K562 (cell line): ENCODE results near the gene ANKRD11. TPM values are rescaled to one million over a fixed set of nuclear protein-coding genes. Genes with fewer than 3 reads are reported as not detected.

Experiments
- ATAC-seq: fragments of 200-7000 bp; cut with Tn5 transposase; 3 replicates; pipeline ENCODE4 v1.9.1; 2020; ENCODE audit warnings: moderate library complexity
- BruUV-seq: library from RNA; stranded (reverse); fragments of 400-500 nt; replicated peaks from 2 replicates; lab custom pipeline; 2021; lab: Mats Ljungman, UMichigan
- CTCF ChIA-PET: fragments of 300-600 bp; formaldehyde crosslinking; extraction: SDS; loops from one replicate; lab custom pipeline; 2021; ENCODE audit warnings: low intra/inter-chr PET ratio; lab: Yijun Ruan, JAX
- POLR2A ChIA-PET: fragments of 300-600, 350-650 bp; sonication (Branson Sonifier 250); formaldehyde crosslinking; extraction: SDS; loops from one replicate; lab custom pipeline; 2021; ENCODE audit warnings: antibody characterized with exemption, inconsistent platforms; lab: Yijun Ruan, JAX
- DNase-seq, 4 experiments: peaks; one replicate each; pipeline versions ENCODE4 v3.0.0 to v3.0.0-alpha.2; 2011 to 2018; ENCODE audit warnings: low spot score in 3 of 4, mixed read lengths in 3 of 4; ENCODE audit errors: extremely low read depth in 1 of 4
- FAIRE-seq: peaks from 2 replicates; lab custom pipeline; 2011; peaks lifted over from hg19 to GRCh38; lab: Jason Lieb, UNC
- H2AFZ ChIP-seq: 2 replicates; pipeline ENCODE4 v1.6.0; 2011; ENCODE audit warnings: low read depth, low read length, control low read depth, inconsistent platforms
- H3K27ac ChIP-seq: fragments of 200-600 bp; 3 replicates; pipeline ENCODE4 v1.8.0; 2011; ENCODE audit warnings: low read depth, mild to moderate bottlenecking, control low read depth, inconsistent platforms, low read length, moderate library complexity, mixed read lengths; ENCODE audit errors: extremely low read depth
- H3K27me3 ChIP-seq, 2 experiments: fragments of 300-600 bp in 1 of 2; 2 replicates in 1 of 2; 3 replicates in 1 of 2; pipeline versions ENCODE4 v1.6.0 to v1.8.0; 2011; ENCODE audit warnings: inconsistent platforms in 2 of 2, low read length in 2 of 2, mild to moderate bottlenecking in 1 of 2, mixed read lengths in 1 of 2, moderate library complexity in 1 of 2; ENCODE audit not compliant: control insufficient read depth in 2 of 2, insufficient read depth in 2 of 2
- H3K36me3 ChIP-seq: fragments of 300-600 bp; 3 replicates; pipeline ENCODE4 v1.8.0; 2011; ENCODE audit warnings: mild to moderate bottlenecking, low read length, inconsistent platforms; ENCODE audit not compliant: control insufficient read depth, insufficient read depth
- H3K4me1 ChIP-seq, 2 experiments: fragments of 200-600 bp in 1 of 2; replicated peaks in 1 of 2; 2 replicates in 1 of 2; 3 replicates in 1 of 2; pipeline versions ENCODE4 v1.5.1 to v1.8.0; 2011; ENCODE audit warnings: inconsistent platforms in 2 of 2, low read length in 2 of 2, mild to moderate bottlenecking in 1 of 2, mixed read lengths in 1 of 2, moderate library complexity in 1 of 2; ENCODE audit not compliant: control insufficient read depth in 2 of 2, insufficient read depth in 2 of 2
- H3K4me2 ChIP-seq: 2 replicates; pipeline ENCODE4 v1.6.1; 2011; ENCODE audit warnings: low read length, control low read depth, inconsistent platforms, mixed read lengths; ENCODE audit not compliant: insufficient read depth
- H3K4me3 ChIP-seq: fragments of 200-600 bp; sonication (generic), shearing (Covaris generic); 2 replicates; pipeline ENCODE4 v1.5.1; 2016; ENCODE audit warnings: control low read depth, inconsistent platforms
- H3K79me2 ChIP-seq: fragments of 200-600 bp; 3 replicates; pipeline ENCODE4 v1.8.0; 2011; ENCODE audit warnings: low read length, inconsistent platforms; ENCODE audit not compliant: control insufficient read depth, insufficient read depth
- H3K9ac ChIP-seq, 2 experiments: 2 replicates each; pipeline versions ENCODE4 v1.6.0 to v1.6.1; 2011; ENCODE audit warnings: low read depth in 2 of 2, low read length in 2 of 2, control low read depth in 1 of 2, inconsistent platforms in 1 of 2, mild to moderate bottlenecking in 1 of 2, mixed read lengths in 1 of 2; ENCODE audit not compliant: insufficient read depth in 1 of 2
- H3K9me1 ChIP-seq: one replicate; pipeline ENCODE4 v1.6.0; 2011; ENCODE audit warnings: inconsistent platforms, mild to moderate bottlenecking, low read length, moderate library complexity; ENCODE audit not compliant: control insufficient read depth, insufficient read depth
- H3K9me3 ChIP-seq: replicated peaks from 2 replicates; pipeline ENCODE4 v1.5.1; 2011; ENCODE audit warnings: low read depth, low read length, inconsistent platforms; ENCODE audit not compliant: control insufficient read depth, insufficient read depth
- H4K20me1 ChIP-seq: replicated peaks from 2 replicates; pipeline ENCODE4 v1.6.1; 2011; ENCODE audit warnings: low read length, inconsistent platforms, mixed read lengths; ENCODE audit not compliant: control insufficient read depth, insufficient read depth
- CTCF ChIP-seq, 3 experiments: IDR thresholded peaks in 2 of 3; conservative IDR thresholded peaks in 1 of 3; 2 replicates each; pipeline ENCODE4 v1.5.1; 2011 to 2012; ENCODE audit warnings: low read length in 3 of 3, mild to moderate bottlenecking in 3 of 3, control low read depth in 2 of 3, improper control_type of control experiment in 1 of 3, inconsistent platforms in 1 of 3, low read depth in 1 of 3, mixed read lengths in 1 of 3, moderate library complexity in 1 of 3; ENCODE audit not compliant: insufficient read depth in 2 of 3
- DLX4 ChIP-seq: fragments of 250-450 bp; sonication (Bioruptor Pico); IDR thresholded peaks from 2 replicates; pipeline ENCODE4 v1.6.1; 2021; ENCODE audit warnings: mild to moderate bottlenecking
- EGR1 ChIP-seq: fragments of 450-650 bp; conservative IDR thresholded peaks from 2 replicates; pipeline ENCODE4 v1.6.1; 2017; ENCODE audit warnings: mild to moderate bottlenecking
- MTA3 ChIP-seq: fragments of 450-650 bp; formaldehyde crosslinking; IDR thresholded peaks from 2 replicates; pipeline ENCODE4 v1.6.1; 2017; ENCODE audit warnings: mild to moderate bottlenecking, borderline replicate concordance
- MXD1 ChIP-seq: fragments of 250-450 bp; sonication (Bioruptor Pico); IDR thresholded peaks from 2 replicates; pipeline ENCODE4 v1.8.0; 2021; ENCODE audit warnings: borderline replicate concordance, mild to moderate bottlenecking, moderate library complexity; ENCODE audit not compliant: poor library complexity, severe bottlenecking
- NFIC ChIP-seq: fragments of 450-650 bp; IDR thresholded peaks from 2 replicates; pipeline ENCODE4 v1.6.1; 2017; ENCODE audit warnings: mild to moderate bottlenecking, inconsistent platforms
- NFXL1 ChIP-seq: fragments of 450-650 bp; formaldehyde crosslinking; IDR thresholded peaks from 2 replicates; pipeline ENCODE4 v1.4.0; 2021; ENCODE audit warnings: mild to moderate bottlenecking
- NRF1 ChIP-seq, 2 experiments: fragments of 450-650 bp; IDR thresholded peaks in 1 of 2; conservative IDR thresholded peaks in 1 of 2; 2 replicates each; pipeline ENCODE4 v1.6.1; 2014; ENCODE audit warnings: mild to moderate bottlenecking in 2 of 2
- RBM22 ChIP-seq: fragments of 200-400 bp; formaldehyde crosslinking; IDR thresholded peaks from 2 replicates; pipeline ENCODE4 v1.6.1; 2018; ENCODE audit warnings: low read length, low read depth; ENCODE audit not compliant: poor library complexity, severe bottlenecking
- RNF2 ChIP-seq: sonication (generic); IDR thresholded peaks from 2 replicates; pipeline ENCODE4 v1.6.1; 2016
- TOE1 ChIP-seq, 2 experiments: fragments of 450-650 bp in 1 of 2; sonication (generic) in 1 of 2; formaldehyde crosslinking in 1 of 2; IDR thresholded peaks; 2 replicates each; pipeline versions ENCODE4 v1.7.1 to v1.8.0; 2016 to 2022; ENCODE audit warnings: borderline replicate concordance in 2 of 2, mild to moderate bottlenecking in 2 of 2, antibody characterized with exemption in 1 of 2, inconsistent platforms in 1 of 2, low read depth in 1 of 2, missing genetic modification reagents in 1 of 2, moderate library complexity in 1 of 2
- ZBTB34 ChIP-seq: fragments of 250-450 bp; sonication (Bioruptor Pico); IDR thresholded peaks from 2 replicates; pipeline ENCODE4 v1.8.0; 2021; ENCODE audit warnings: mild to moderate bottlenecking, moderate library complexity
- ZNF583 ChIP-seq: fragments of 250-450 bp; sonication (Bioruptor Pico); IDR thresholded peaks from 2 replicates; pipeline ENCODE4 v1.4.0; 2020
- WGBS: fragments of 100-300 bp; shearing (Covaris generic); methylation state at CpG from one replicate; pipeline ENCODE4 v1.1.6; 2016; ENCODE audit warnings: low coverage, mixed read lengths; ENCODE audit not compliant: insufficient coverage; ENCODE audit errors: missing lambda C conversion rate; 5-methylcytosine and 5-hydroxymethylcytosine counted together
- in situ Hi-C: fragments of 300-500 bp; cut with MboI; formaldehyde crosslinking; loops from 4 replicates; pipeline ENCODE4 v1.15.0; 2018; ENCODE audit warnings: inconsistent platforms, mixed read lengths
- intact Hi-C: fragments of 100-400 bp; cut with micrococcal nuclease; formaldehyde crosslinking; loops from 2 replicates; pipeline ENCODE4 v1.14.2; 2022
- polyA plus RNA-seq, 8 experiments: library from polyadenylated mRNA; depleted of rRNA in 4 of 8; stranded (reverse) in 5 of 8; unstranded in 3 of 8; fragments of >200 nt; fragmentation: Nextera tagmentation in 2 of 8; fragmentation: Illumina TruSeq in 1 of 8; extraction: Ambion mirVana in 2 of 8; extraction: Trizol in 1 of 8; gene quantifications; 2 replicates each; pipeline versions ENCODE4 v1.2.1 to v1.2.3, GENCODE V29; 2011 to 2014; ENCODE audit warnings: inconsistent platforms in 1 of 8, missing spikeins in 1 of 8
- total RNA-seq, 7 experiments: library from RNA; depleted of rRNA in 6 of 7; stranded (reverse); fragments of >200 nt in 6 of 7; fragmentation: Illumina TruSeq in 2 of 7; extraction: Trizol in 2 of 7; gene quantifications; 2 replicates each; pipeline versions ENCODE4 v1.2.1 to v1.2.3, GENCODE V29; 2011 to 2021; ENCODE audit warnings: low replicate concordance in 1 of 7

Gene ANKRD11
- total and polyA plus RNA-seq, 9 of the 15 experiments (the other 6 are each of a cell fraction or from before 2014, with no cell fraction given) = 4.7 to 126 (median 31.7) TPM

- ChIA-PET POLR2A (interaction anchor here (0.6 to 1.2 kb wide), 4 partner anchors 9 to 732 kb away, joined by 3 to 7 read pairs (median 4); no protein-coding TSS in a partner anchor), CTCF (interaction anchor here (2.5 kb wide), 1 partner anchor 174 kb away, joined by 12 read pairs; no protein-coding TSS in a partner anchor)
- 71% methylated on average over 21 of the region's 22 CpGs for WGBS
- Histone ChIP-seq H3K4me1 (peaks cover 27 to 49% of the 10 kb centered on the region in 2 experiments), H3K36me3 (peaks cover 7% of the 10 kb centered on the region; the same call in 2 of the 3 replicates), H3K4me2 (no peak overlapping the region), H3K79me2 (peaks cover 94% of the 10 kb centered on the region), H2AFZ (no peak overlapping the region), H3K9me1 (peaks cover 16% of the 10 kb centered on the region), H3K27me3 (no peaks in the 10 kb centered on the region), H4K20me1 (peaks cover 70% of the 10 kb centered on the region), H3K4me3 (no peak overlapping the region), H3K27ac (no peak overlapping the region; the same call in 2 of the 3 replicates), H3K9me3 (no peaks in the 10 kb centered on the region), H3K9ac (peak overlapping the region in 1 of 2 experiments; percentile 76; a peak in 2 of 4 replicates)
- ATAC-seq (peak; percentile 19), FAIRE-seq (no peak), DNase-seq (no peak)
- TF ChIP-seq TOE1 (IDR thresholded peaks at IDR 0.05; ENCODE audit: borderline replicate concordance) (no peak), TOE1 (CRISPR knock-in tag; IDR thresholded peaks at IDR 0.05; ENCODE audit: borderline replicate concordance, low read depth) (no peak), ZBTB34 (CRISPR knock-in tag) (no peak), ZNF583 (no peak), MXD1 (no peak), DLX4 (CRISPR knock-in tag) (no peak), CTCF (IDR thresholded peaks at IDR 0.05 in 2 of 3, conservative IDR thresholded peaks at IDR 0.05 in 1 of 3; ENCODE audit: insufficient read depth in 2 of 3, low read depth in 1 of 3, low read length in 3 of 3) (peak in 1 of 3 experiments; percentile 12; a peak in 1 of 6 replicates), RBM22 (peak; percentile 93), RNF2 (no peak), NFIC (no peak), MTA3 (no peak), NRF1 (conservative IDR thresholded peaks at IDR 0.05 in 1 of 2, IDR thresholded peaks at IDR 0.05 in 1 of 2) (no peak), EGR1 (no peak), NFXL1 (CRISPR knock-in tag) (no peak)
- in situ Hi-C loops (no loop called here), intact Hi-C loops (loop anchor here (5.0 kb wide), 2 partner anchors 152 to 172 kb away; partner anchors contain the start of gene SPG7)
- no TSS peak for BruUV-seq
These were observed 155.2 kb downstream of the ANKRD11 start for GRCh38 chr16:89334988-89335802.
